H1 (cell line): ENCODE data around the gene BBLN. TPM values are rescaled to one million over a fixed set of nuclear protein-coding genes. Genes with fewer than 3 reads are reported as not detected.

Experiments used
- CTCF ChIA-PET: fragments of 300-600 bp; sonication (Branson Sonifier 250); formaldehyde crosslinking; loops from one replicate; lab custom pipeline; 2021; ENCODE audit not compliant: partially characterized antibody; lab: Charles Lee
- POLR2A ChIA-PET: fragments of 300-600 bp; sonication (Branson Sonifier 250); formaldehyde crosslinking; loops from one replicate; lab custom pipeline; 2021; ENCODE audit warnings: inconsistent platforms; ENCODE audit not compliant: partially characterized antibody; lab: Charles Lee
- DNase-seq, 2 experiments: peaks; one replicate each; pipeline versions ENCODE4 v3.0.0 to v3.0.0-alpha.2; 2010 to 2022; ENCODE audit warnings: low spot score in 2 of 2, low read depth in 1 of 2, mixed read lengths in 1 of 2
- FAIRE-seq: peaks from 2 replicates; lab custom pipeline; 2011; peaks lifted over from hg19 to GRCh38; lab: Jason Lieb, UNC
- H2AFZ ChIP-seq: 2 replicates; pipeline ENCODE4 v1.8.1; 2012; ENCODE audit warnings: low read length, inconsistent platforms
- H2AK5ac ChIP-seq: 2 replicates; pipeline ENCODE4 v1.6.1; 2013; ENCODE audit warnings: low read depth, low read length
- H2BK120ac ChIP-seq: replicated peaks from 2 replicates; pipeline ENCODE3; 2013; ENCODE audit warnings: low read depth, low read length, inconsistent platforms
- H2BK12ac ChIP-seq: 2 replicates; pipeline ENCODE4 v1.6.1; 2013; ENCODE audit warnings: low read depth, low read length
- H2BK15ac ChIP-seq: 2 replicates; pipeline ENCODE4 v1.6.1; 2013; ENCODE audit warnings: low read length
- H2BK20ac ChIP-seq: 2 replicates; pipeline ENCODE4 v1.6.1; 2013; ENCODE audit warnings: low read length
- H2BK5ac ChIP-seq: 2 replicates; pipeline ENCODE4 v1.6.1; 2013; ENCODE audit warnings: low read depth, low read length
- H3K14ac ChIP-seq: 2 replicates; pipeline ENCODE4 v1.6.1; 2013; ENCODE audit warnings: inconsistent platforms; ENCODE audit not compliant: insufficient read length
- H3K18ac ChIP-seq: 2 replicates; pipeline ENCODE4 v1.6.1; 2013; ENCODE audit warnings: low read length; ENCODE audit errors: extremely low read depth
- H3K23ac ChIP-seq: 2 replicates; pipeline ENCODE4 v1.6.1; 2013; ENCODE audit warnings: inconsistent platforms; ENCODE audit not compliant: insufficient read length
- H3K23me2 ChIP-seq: 2 replicates; pipeline ENCODE4 v1.6.1; 2013; ENCODE audit warnings: low read depth, low read length
- H3K27ac ChIP-seq: 2 replicates; pipeline ENCODE4 v1.6.1; 2011; ENCODE audit warnings: low read depth, low read length, inconsistent platforms
- H3K27me3 ChIP-seq, 4 experiments: replicated peaks in 1 of 4; 1 replicate in 1 of 4; 2 replicates in 3 of 4; pipeline versions ENCODE4 v1.6.1 to v1.8.1; 2011 to 2013; ENCODE audit warnings: low read length in 3 of 4, mild to moderate bottlenecking in 3 of 4, inconsistent platforms in 2 of 4, mixed read lengths in 2 of 4, moderate library complexity in 1 of 4; ENCODE audit not compliant: control insufficient read depth in 3 of 4, insufficient read depth in 3 of 4; ENCODE audit errors: extremely low read depth in 1 of 4
- H3K36me3 ChIP-seq, 4 experiments: 2 replicates each; pipeline versions ENCODE4 v1.6.1 to v1.8.1; 2011 to 2013; ENCODE audit warnings: mild to moderate bottlenecking in 4 of 4, low read length in 3 of 4, moderate library complexity in 2 of 4, control low read depth in 1 of 4, inconsistent platforms in 1 of 4; ENCODE audit not compliant: insufficient read depth in 4 of 4, control insufficient read depth in 2 of 4
- H3K4ac ChIP-seq: replicated peaks from 2 replicates; pipeline ENCODE3; 2013; ENCODE audit warnings: low read length, low read depth, mixed read lengths, inconsistent platforms; ENCODE audit not compliant: insufficient read length
- H3K4me1 ChIP-seq, 4 experiments: replicated peaks in 1 of 4; 1 replicate in 1 of 4; 2 replicates in 3 of 4; pipeline versions ENCODE4 v1.6.1 to v1.8.1; 2011 to 2013; ENCODE audit warnings: low read length in 3 of 4, inconsistent platforms in 2 of 4, mixed read lengths in 1 of 4; ENCODE audit not compliant: insufficient read depth in 4 of 4, control insufficient read depth in 3 of 4
- H3K4me2 ChIP-seq, 2 experiments: 2 replicates each; pipeline versions ENCODE4 v1.6.1 to v1.8.1; 2011 to 2013; ENCODE audit warnings: low read depth in 2 of 2, low read length in 2 of 2, control low read depth in 1 of 2, inconsistent platforms in 1 of 2, mild to moderate bottlenecking in 1 of 2; ENCODE audit not compliant: insufficient read depth in 1 of 2
- H3K4me3 ChIP-seq, 4 experiments: fragments of 200-600, 300-600 bp in 1 of 4; sonication (generic), shearing (Covaris generic), sonication (Bioruptor Twin) in 1 of 4; 2 replicates each; pipeline versions ENCODE4 v1.5.1 to v1.8.1; 2011 to 2016; ENCODE audit warnings: low read length in 4 of 4, low read depth in 3 of 4, control low read depth in 2 of 4, inconsistent platforms in 2 of 4, mild to moderate bottlenecking in 2 of 4, mixed read lengths in 1 of 4, moderate library complexity in 1 of 4; ENCODE audit not compliant: insufficient read depth in 2 of 4; ENCODE audit errors: extremely low read depth in 1 of 4
- H3K56ac ChIP-seq: replicated peaks from 2 replicates; pipeline ENCODE3; 2013; ENCODE audit warnings: low read depth, mild to moderate bottlenecking, mixed read lengths, low read length, inconsistent platforms; ENCODE audit not compliant: insufficient read length
- H3K79me1 ChIP-seq: 2 replicates; pipeline ENCODE4 v1.6.1; 2013; ENCODE audit warnings: low read depth, low read length, control low read depth
- H3K79me2 ChIP-seq, 2 experiments: 2 replicates each; pipeline versions ENCODE4 v1.6.1 to v1.8.1; 2012 to 2013; ENCODE audit warnings: low read length in 2 of 2, mild to moderate bottlenecking in 2 of 2, inconsistent platforms in 1 of 2; ENCODE audit not compliant: insufficient read depth in 2 of 2, control insufficient read depth in 1 of 2
- H3K9ac ChIP-seq, 4 experiments: replicated peaks in 1 of 4; 1 replicate in 1 of 4; 2 replicates in 3 of 4; pipeline versions ENCODE4 v1.6.1 to v1.8.1; 2011 to 2013; ENCODE audit warnings: low read depth in 3 of 4, low read length in 3 of 4, control low read depth in 2 of 4, mild to moderate bottlenecking in 2 of 4, moderate library complexity in 2 of 4, inconsistent platforms in 1 of 4; ENCODE audit errors: extremely low read depth in 1 of 4
- H3K9me3 ChIP-seq, 2 experiments: 2 replicates each; pipeline versions ENCODE4 v1.6.1 to v1.8.1; 2012 to 2013; ENCODE audit warnings: mild to moderate bottlenecking in 2 of 2, moderate library complexity in 2 of 2, control low read depth in 1 of 2, inconsistent platforms in 1 of 2, low read depth in 1 of 2, low read length in 1 of 2, mixed read lengths in 1 of 2; ENCODE audit not compliant: insufficient read depth in 2 of 2
- H4K20me1 ChIP-seq, 2 experiments: replicated peaks in 1 of 2; 2 replicates each; pipeline versions ENCODE3 to v1.8.1; 2011 to 2013; ENCODE audit warnings: inconsistent platforms in 2 of 2, low read length in 2 of 2, mild to moderate bottlenecking in 1 of 2; ENCODE audit not compliant: insufficient read depth in 2 of 2, control insufficient read depth in 1 of 2
- H4K5ac ChIP-seq: 2 replicates; pipeline ENCODE4 v1.6.1; 2013; ENCODE audit warnings: low read length, low read depth, mixed read lengths, inconsistent platforms; ENCODE audit not compliant: insufficient read length
- H4K8ac ChIP-seq: 2 replicates; pipeline ENCODE4 v1.8.0; 2013; ENCODE audit warnings: mild to moderate bottlenecking, moderate library complexity, low read length, inconsistent platforms; ENCODE audit not compliant: insufficient read depth; ENCODE audit errors: extremely low read depth
- H4K91ac ChIP-seq: replicated peaks from 2 replicates; pipeline ENCODE3; 2013; ENCODE audit warnings: low read length, mixed read lengths, inconsistent platforms; ENCODE audit not compliant: insufficient read length
- CHD2 ChIP-seq: IDR thresholded peaks from 2 replicates; pipeline ENCODE4 v1.6.1; 2012; ENCODE audit warnings: low read length, improper control_type of control experiment
- FOSL1 ChIP-seq: IDR thresholded peaks from 2 replicates; pipeline ENCODE4 v1.6.1; 2011; ENCODE audit warnings: mild to moderate bottlenecking, low read depth, low read length, moderate library complexity; ENCODE audit not compliant: insufficient read depth
- JUND ChIP-seq: IDR thresholded peaks from 2 replicates; pipeline ENCODE4 v1.6.1; 2011; ENCODE audit warnings: mild to moderate bottlenecking, improper control_type of control experiment, low read length
- KDM5A ChIP-seq: fragments of 200-600 bp; IDR thresholded peaks from 2 replicates; pipeline ENCODE4 v1.7.1; 2012; ENCODE audit warnings: mild to moderate bottlenecking, low read length, inconsistent platforms, mixed read lengths
- MAFK ChIP-seq: IDR thresholded peaks from 2 replicates; pipeline ENCODE4 v1.6.1; 2012; ENCODE audit warnings: low read depth, mild to moderate bottlenecking, improper control_type of control experiment, low read length
- POLR2A ChIP-seq, 2 experiments: IDR thresholded peaks; 1 replicate in 1 of 2; 2 replicates in 1 of 2; pipeline ENCODE4 v1.6.1; 2011; ENCODE audit warnings: low read depth in 2 of 2, low read length in 2 of 2, mild to moderate bottlenecking in 2 of 2; ENCODE audit errors: control extremely low read depth in 1 of 2
- RBBP5 ChIP-seq: IDR thresholded peaks from 2 replicates; pipeline ENCODE4 v1.7.1; 2012; ENCODE audit warnings: low read depth, mild to moderate bottlenecking, inconsistent platforms, low read length, moderate library complexity, borderline replicate concordance
- SIN3A ChIP-seq, 2 experiments: IDR thresholded peaks in 1 of 2; conservative IDR thresholded peaks in 1 of 2; 2 replicates each; pipeline ENCODE4 v1.6.1; 2011 to 2012; ENCODE audit warnings: low read length in 2 of 2, improper control_type of control experiment in 1 of 2, low read depth in 1 of 2, mild to moderate bottlenecking in 1 of 2
- SIRT6 ChIP-seq: IDR thresholded peaks from one replicate; pipeline ENCODE4 v1.7.1; 2012; ENCODE audit warnings: low read length, inconsistent platforms
- SP1 ChIP-seq: IDR thresholded peaks from 2 replicates; pipeline ENCODE4 v1.6.1; 2011; ENCODE audit warnings: low read depth, low read length
- TBP ChIP-seq: IDR thresholded peaks from 2 replicates; pipeline ENCODE4 v1.6.1; 2011; ENCODE audit warnings: low read depth, low read length, improper control_type of control experiment
- YY1 ChIP-seq: IDR thresholded peaks from 2 replicates; pipeline ENCODE4 v1.6.1; 2011; ENCODE audit warnings: low read depth, mild to moderate bottlenecking, low read length
- ZNF274 ChIP-seq: IDR thresholded peaks from 2 replicates; pipeline ENCODE4 v1.7.0; 2012; ENCODE audit warnings: low read length, borderline replicate concordance; ENCODE audit errors: extremely low read depth
- WGBS, 2 experiments: shearing (Covaris generic) in 1 of 2; methylation state at CpG; one replicate each; pipeline versions ENCODE4 v1.1.6 to v1.1.7; 2013 to 2015; ENCODE audit warnings: low lambda C conversion rate in 2 of 2, mixed read lengths in 2 of 2, inconsistent platforms in 1 of 2, low coverage in 1 of 2, missing lambda C conversion rate in 1 of 2; ENCODE audit not compliant: insufficient replicate concordance in 2 of 2, insufficient coverage in 1 of 2, insufficient read length in 1 of 2; ENCODE audit errors: extremely low coverage in 1 of 2, missing lambda C conversion rate in 1 of 2; 5-methylcytosine and 5-hydroxymethylcytosine counted together
- polyA plus RNA-seq, 7 experiments: library from polyadenylated mRNA; depleted of rRNA in 3 of 7; stranded (reverse) in 5 of 7; unstranded in 2 of 7; fragments of >200 nt in 5 of 7; fragments of 200-250 nt in 2 of 7; gene quantifications; 1 replicate in 5 of 7; 2 replicates in 1 of 7; 4 replicates in 1 of 7; pipeline versions ENCODE4 v1.2.1 to v1.2.3, GENCODE V29; 2011 to 2013; ENCODE audit warnings: missing spikeins in 2 of 7, mixed read lengths in 2 of 7
- total RNA-seq: library from RNA; stranded (reverse); fragmentation: NEBNext Ultra II Directional; extraction: Animal tissue kit (Norgen Biotek cat#: 25700); gene quantifications from 2 replicates; pipeline ENCODE4 v1.2.1, GENCODE V29; 2021

The BBLN gene
- total and polyA plus RNA-seq, 2 of the 8 experiments (the other 6 are each of a cell fraction or from before 2014, with no cell fraction given), result 63.1 to 164 TPM

- Histone ChIP-seq H2BK15ac (no peak overlapping the region), H3K18ac (peak overlapping the region; percentile 71), H2BK120ac (no peak overlapping the region), H2BK5ac (no peak overlapping the region), H4K8ac (no peak overlapping the region), H3K4ac (no peak overlapping the region), H3K56ac (no peak overlapping the region), H2BK12ac (peak overlapping the region; percentile 28; the same call in 1 of the 2 replicates), H3K9me3 (no peaks in the 10 kb centered on the region), H3K4me2 (0 out of 4 replicates have a peak overlapping the region, but pooled peaks of 1 of the 2 experiments have one; percentile 2), H2BK20ac (no peak overlapping the region), H3K79me2 (no peaks in the 10 kb centered on the region)
- TF ChIP-seq MAFK, result no peak
- no peak for TF ChIP-seq TBP
- no peak for TF ChIP-seq YY1
- no peak for TF ChIP-seq SIRT6
- TF ChIP-seq JUND, result no peak
- no peak for TF ChIP-seq SP1
- no peak for TF ChIP-seq KDM5A
- no peak for TF ChIP-seq SIN3A (conservative IDR thresholded peaks at IDR 0.05 in 1 of 2, IDR thresholded peaks at IDR 0.05 in 1 of 2; ENCODE audit: low read depth in 1 of 2, low read length in 2 of 2)
- TF ChIP-seq POLR2A (IDR thresholded peaks at IDR 0.05; ENCODE audit: control extremely low read depth in 1 of 2, low read depth in 2 of 2, low read length in 2 of 2), result no peak
- no peak for TF ChIP-seq CHD2
- no peak for TF ChIP-seq FOSL1
- TF ChIP-seq ZNF274, result no peak
- no peak for TF ChIP-seq RBBP5
- TF ChIP-seq, all 59 proteins: peak for 0
- WGBS, 2 experiments, result 87% methylated on average over 17 of the region's 18 CpGs; no CpG with 5 or more reads in 1 of the 2 experiments
- CTCF ChIA-PET, result interaction anchor here (0.7 to 6.1 kb wide), 15 partner anchors 8 to 226 kb away, joined by 3 to 74 read pairs (median 5); partner anchors contain the start of genes BBLN, PIP5KL1 and PTGES2
- Histone ChIP-seq H4K5ac (no peak overlapping the region), H2AFZ (no peak overlapping the region), H3K4me3 (no peak overlapping the region), H3K23ac (no peak overlapping the region), H4K91ac (no peak overlapping the region), H3K27me3 (no peaks in the 10 kb centered on the region; a peak in 2 of 7 replicates), H3K36me3 (no peaks in the 10 kb centered on the region), H3K79me1 (no peaks in the 10 kb centered on the region), H3K14ac (no peak overlapping the region), H3K27ac (no peak overlapping the region), H3K9ac (no peak overlapping the region; a peak in 2 of 7 replicates), H3K4me1 (peaks cover 0 to 8% (median 3%) of the 10 kb centered on the region in 4 experiments; a peak in 5 of 7 replicates), H3K23me2 (no peaks in the 10 kb centered on the region), H4K20me1 (no peaks in the 10 kb centered on the region), H2AK5ac (no peak overlapping the region)
- DNase-seq (no peak), FAIRE-seq (no peak)
- POLR2A ChIA-PET, result interaction anchor here (1.1 to 2.5 kb wide), 7 partner anchors 9 to 99 kb away, joined by 3 to 18 read pairs (median 4); partner anchors contain the start of gene BBLN
These were observed 8.5 kb upstream of the BBLN start for GRCh38 chr9:128151309-128152132.
